Activated CD8-positive, alpha-beta memory T cell treated with anti-CD3 and anti-CD28 coated beads for 36 hours (primary cell): Measurements from ENCODE around the gene ARHGAP26. TPM values are rescaled to one million over a fixed set of nuclear protein-coding genes. Genes with fewer than 3 reads are reported as not detected.

Source experiments
- CTCF ChIA-PET: fragments of 350-600 bp; sonication (Branson Sonifier 250); formaldehyde crosslinking; loops from one replicate; lab custom pipeline; 2021; ENCODE audit warnings: antibody characterized with exemption; lab: Charles Lee
- POLR2A ChIA-PET: fragments of 350-600 bp; sonication (Branson Sonifier 250); formaldehyde crosslinking; loops from one replicate; lab custom pipeline; 2021; ENCODE audit warnings: antibody characterized with exemption; lab: Charles Lee
- total RNA-seq, 2 experiments: library from RNA; stranded (reverse); gene quantifications; one replicate each; pipeline ENCODE4 v1.2.3, GENCODE V29; 2021

ARHGAP26 gene
- total RNA-seq, 2 experiments from 2014 or later: 15.6 to 15.7 TPM

DNA sequence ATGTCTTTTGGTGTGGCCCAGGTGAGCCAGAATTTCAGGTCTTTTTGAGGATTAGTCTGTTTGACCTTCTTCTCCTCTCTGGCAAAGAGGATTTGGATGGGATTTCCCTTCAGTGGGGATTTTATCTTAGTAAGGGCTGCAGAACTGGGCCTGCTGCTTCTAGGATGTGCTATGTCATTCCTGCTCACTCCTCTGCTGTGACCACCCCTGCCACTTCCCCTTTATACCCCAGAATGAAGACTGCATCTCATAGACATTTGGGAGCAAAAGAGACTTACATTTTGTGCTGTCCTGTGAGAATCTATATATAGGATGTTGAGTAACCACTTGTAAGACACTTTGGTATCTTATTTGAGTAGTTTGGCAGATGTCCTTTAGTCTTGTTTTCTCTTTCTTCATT lies 76.2 kb downstream of the ARHGAP26 start:
- CTCF ChIA-PET: no interaction called here
- POLR2A ChIA-PET: no interaction called here

DNA sequence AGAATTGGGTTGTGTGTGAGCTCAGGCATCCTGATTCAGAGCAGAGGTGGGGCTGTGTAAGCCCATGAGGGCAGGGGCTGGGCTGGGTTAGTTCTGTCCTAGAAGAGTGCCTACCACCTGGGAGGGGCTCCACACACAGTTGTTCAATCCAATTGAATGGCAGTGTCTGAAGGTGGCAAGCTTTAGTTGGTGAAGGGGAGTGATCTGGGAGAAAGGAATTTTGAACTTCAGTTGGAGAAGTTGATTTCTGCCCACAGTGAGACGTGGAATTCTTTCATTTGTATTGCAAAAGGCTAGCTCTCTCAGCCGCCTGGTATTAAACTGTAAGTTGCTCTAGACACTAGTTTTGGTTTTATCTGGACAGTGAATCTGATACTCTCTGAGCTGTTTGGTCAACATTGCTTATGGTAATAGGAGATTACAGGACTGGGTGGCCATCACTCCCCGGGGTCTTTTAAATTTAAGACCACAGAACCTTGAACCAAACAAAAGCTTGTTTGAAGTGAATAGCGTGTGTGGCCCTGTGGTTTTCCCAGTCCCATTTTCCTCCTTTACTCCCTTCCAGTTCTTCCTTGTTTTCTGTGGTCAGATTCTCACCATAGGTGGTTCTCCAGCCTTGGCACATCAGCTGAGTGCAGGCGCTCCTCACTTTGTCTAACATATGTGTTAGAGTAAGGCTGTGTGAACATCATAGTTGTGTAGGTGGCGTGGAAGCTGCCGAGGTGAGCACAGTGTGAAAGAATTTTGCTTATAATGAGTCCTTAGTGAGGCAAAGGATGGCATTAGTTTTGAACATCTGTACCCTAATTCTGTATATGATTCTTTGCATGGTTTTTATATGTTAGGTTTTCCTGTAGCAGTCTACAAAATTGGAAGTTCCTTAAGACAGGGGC lies 78.0 kb downstream of the ARHGAP26 start:
- ChIA-PET POLR2A (no interaction called here), CTCF (interaction anchor here (1.0 kb wide), 1 partner anchor 135 kb away, joined by 3 read pairs; no protein-coding TSS in a partner anchor)

DNA sequence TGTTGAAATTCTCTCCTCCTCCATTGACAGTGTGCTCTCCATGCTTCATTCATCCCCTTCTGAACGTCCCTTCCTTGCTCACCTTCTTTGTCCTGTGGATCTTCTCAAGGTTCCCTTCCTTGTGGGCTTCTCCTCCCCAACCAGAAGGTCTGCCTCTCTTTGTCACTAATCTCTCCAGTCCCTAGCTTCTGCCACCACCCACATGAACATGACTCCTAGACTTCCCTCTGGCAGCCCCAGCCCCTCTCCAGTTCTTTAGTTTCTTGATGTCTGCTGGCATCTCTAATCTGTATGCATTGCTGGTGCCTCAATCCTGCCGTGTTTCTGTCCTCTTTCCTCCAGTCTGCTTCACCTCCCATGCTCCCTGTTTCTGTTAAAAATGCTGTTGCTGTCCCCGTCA lies 79.3 kb downstream of the ARHGAP26 start:
- ChIA-PET POLR2A (no interaction called here), CTCF (no interaction called here)

DNA sequence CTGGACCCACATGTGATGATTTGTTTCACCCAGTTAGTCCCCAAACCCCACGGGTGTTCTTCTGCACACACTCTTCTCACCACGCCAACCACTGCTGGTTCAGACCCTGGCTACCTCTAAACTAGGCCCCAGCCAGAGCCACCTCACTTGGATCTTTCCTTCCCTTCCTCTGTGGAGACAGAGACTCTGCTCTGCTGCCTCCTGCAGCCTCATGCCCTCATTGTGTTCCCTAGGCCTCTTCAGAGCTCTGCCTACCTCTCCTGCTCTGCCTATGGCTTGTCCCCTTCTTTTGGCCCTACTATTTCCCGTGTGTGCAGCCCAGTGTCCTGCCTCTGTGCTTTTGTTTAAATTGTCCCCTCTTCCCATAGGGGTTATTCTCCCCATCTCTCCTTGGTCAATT lies 79.7 kb downstream of the ARHGAP26 start:
- ChIA-PET CTCF (no interaction called here), POLR2A (no interaction called here)

DNA sequence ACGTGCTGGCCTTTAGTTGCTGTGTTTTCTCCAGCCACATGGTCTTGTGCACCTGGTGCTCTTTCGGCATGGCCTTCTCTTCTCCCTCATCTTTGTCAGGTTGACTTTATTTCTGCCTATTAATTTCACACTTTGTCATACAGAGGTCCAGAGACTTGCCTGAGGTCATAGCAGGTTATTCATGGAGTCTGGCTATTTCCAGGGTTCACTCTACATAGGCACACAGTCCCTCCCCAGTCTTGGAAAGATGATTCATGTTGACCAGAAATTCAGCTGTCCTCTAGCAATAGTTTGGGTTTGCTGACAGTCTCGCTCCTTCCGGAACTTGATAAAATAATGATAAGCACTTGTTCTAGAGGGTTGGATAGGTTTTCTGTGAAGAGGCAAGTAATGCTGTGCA lies 81.6 kb downstream of the ARHGAP26 start:
- ChIA-PET POLR2A (no interaction called here), CTCF (no interaction called here)

DNA sequence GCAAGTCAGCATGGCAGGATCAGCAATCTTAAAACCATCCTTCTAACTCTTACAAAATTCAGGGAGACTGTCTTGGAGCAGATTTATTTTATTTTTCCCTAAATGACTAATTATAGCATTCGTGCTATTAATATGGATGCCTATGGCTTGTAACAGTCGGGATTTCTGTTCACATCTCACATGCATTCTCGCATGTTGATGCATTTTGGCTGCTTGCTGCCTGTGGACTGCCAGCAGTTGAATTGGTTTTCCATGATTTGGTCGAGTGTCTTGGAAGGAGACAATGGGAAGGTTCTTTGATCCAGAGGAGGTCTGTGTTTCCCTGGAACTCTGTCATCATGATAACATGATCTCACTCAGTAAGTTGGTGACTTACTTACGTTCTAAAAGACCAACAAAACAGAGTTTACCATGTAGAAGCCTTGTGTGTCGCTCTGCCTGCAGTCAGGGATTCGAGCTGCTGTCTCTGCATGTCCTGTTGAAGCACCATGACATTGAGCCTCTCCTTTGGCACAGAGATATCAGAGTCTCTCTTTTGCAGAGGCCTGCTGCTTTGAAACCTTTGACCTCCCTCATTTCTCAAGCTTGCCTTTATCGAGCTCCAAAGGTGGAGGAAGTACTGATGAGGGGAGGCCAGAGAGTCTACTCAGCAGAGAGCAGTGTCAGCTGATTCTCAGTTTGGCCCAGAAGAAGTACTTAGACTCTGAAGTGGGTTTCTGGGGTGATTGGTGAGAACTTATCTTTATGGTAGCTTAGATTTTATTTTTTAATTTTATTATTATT lies 82.4 kb downstream of the ARHGAP26 start:
- ChIA-PET CTCF (no interaction called here), POLR2A (interaction anchor here (0.6 kb wide), 1 partner anchor 12 kb away, joined by 3 read pairs; no protein-coding TSS in a partner anchor)

DNA sequence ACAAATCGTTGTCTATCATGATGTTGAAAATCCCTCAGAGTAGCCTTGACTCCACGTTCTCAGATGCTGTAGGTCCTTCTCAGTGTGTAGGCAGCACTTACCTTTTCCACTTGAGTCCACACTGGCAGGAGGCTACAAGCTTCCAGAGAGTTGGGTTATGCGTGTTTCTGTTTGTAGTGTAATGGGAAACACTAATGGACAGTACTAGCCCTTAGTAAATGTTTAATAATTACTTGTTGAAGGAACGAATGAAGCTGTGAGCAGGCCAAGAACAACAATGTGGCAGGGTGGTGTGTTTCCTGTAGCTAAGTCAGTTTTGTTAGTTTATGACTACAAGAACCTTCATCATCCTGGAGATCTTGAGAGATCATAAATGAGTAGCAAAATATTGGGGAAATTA lies 83.5 kb downstream of the ARHGAP26 start:
- ChIA-PET POLR2A (no interaction called here), CTCF (interaction anchor here (1.6 kb wide), 1 partner anchor 14 kb away, joined by 6 read pairs; no protein-coding TSS in a partner anchor)

DNA sequence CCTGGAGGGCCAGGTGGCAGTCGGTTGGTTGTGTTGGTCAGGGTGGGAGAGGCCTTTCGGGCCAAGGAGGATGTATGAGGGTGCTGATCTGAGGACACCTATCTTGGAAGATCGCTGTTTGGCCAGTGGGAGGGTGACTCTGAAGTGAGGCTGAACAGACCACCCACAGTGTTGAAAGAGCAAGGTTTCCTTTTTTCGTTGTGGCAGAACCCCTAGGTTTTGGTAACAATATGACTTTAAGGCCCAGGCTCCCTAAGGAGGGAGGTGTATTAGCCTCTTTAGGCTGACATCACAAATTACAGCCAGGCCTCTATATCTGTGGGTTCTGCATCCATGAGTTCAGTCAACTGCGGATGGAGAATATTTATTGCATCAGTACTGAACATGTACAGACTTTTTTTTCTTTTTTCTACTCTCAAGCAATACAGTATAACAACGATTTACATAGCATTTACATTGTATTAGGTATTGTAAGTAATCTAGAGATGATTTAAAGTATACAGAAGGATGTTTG lies 86.1 kb downstream of the ARHGAP26 start:
- ChIA-PET POLR2A (no interaction called here), CTCF (no interaction called here)

DNA sequence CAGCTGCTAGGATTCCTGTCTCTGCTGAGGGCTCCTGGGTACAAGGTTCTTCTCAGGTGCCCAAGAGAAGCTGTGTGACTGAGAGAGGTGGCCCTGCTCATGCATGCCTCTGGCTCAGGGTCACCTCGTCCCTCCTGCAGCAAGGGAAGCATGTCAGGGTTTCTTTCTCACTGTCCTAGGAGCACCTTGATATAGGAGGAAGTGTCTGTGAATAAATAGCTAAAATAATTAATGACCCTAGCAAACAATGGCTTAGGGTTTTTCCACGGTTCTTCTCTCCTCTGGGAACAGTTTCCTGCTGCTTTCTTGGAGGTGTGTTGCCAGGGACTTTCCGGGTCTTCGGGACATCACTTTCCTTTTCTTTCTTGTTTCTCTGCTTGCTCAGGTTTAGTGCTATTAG lies 87.2 kb downstream of the ARHGAP26 start:
- ChIA-PET POLR2A (no interaction called here), CTCF (interaction anchor here (0.8 to 1.1 kb wide), 2 partner anchors 10 to 159 kb away, joined by 3 to 4 read pairs; no protein-coding TSS in a partner anchor)

DNA sequence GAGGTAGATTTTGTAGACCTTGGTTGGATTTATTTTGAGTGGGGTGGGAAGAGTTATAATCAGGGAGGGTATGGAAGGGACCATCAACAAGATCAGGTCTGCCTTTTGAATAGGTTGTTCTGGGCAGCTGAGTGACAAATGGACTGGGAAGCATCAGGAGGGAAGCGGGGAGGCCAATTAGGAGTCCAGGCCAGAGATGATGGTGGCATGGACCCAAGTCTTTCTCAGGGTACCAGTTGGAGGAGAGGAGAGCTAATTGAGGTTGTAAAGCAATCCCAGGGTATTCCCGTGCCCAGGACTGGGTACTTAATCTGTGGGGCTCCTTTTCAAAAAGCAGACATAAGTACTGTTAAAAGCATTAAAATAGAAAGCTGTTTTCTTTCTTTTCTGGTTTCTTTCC lies 88.9 kb downstream of the ARHGAP26 start:
- POLR2A ChIA-PET: no interaction called here
- CTCF ChIA-PET: interaction anchor here (1.1 to 1.4 kb wide), 2 partner anchors 12 to 89 kb away, joined by 3 to 4 read pairs; partner anchors contain the start of gene ARHGAP26

DNA sequence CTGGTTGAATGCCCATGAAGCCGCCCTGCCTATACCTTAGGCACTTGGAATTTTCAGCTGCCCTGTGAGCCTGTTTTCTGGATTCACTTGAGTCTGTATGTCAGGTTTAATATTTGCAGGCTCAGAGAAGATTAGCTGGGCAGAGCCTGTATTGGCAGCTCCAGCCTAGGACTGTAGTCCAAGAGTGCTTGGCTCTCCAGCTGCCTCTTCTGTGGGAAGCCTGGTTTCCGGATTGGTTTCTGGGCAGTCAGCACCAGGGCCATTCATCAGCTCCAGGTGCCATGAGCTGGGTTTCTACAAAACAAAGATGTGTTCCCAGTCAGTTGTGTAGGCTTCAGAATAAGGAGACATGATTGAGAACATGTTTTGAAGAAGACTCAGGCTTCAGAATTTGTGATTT lies 90.1 kb downstream of the ARHGAP26 start:
- ChIA-PET CTCF (interaction anchor here (0.7 to 1.1 kb wide), 2 partner anchors 23 to 111 kb away, joined by 3 read pairs; no protein-coding TSS in a partner anchor), POLR2A (no interaction called here)

DNA sequence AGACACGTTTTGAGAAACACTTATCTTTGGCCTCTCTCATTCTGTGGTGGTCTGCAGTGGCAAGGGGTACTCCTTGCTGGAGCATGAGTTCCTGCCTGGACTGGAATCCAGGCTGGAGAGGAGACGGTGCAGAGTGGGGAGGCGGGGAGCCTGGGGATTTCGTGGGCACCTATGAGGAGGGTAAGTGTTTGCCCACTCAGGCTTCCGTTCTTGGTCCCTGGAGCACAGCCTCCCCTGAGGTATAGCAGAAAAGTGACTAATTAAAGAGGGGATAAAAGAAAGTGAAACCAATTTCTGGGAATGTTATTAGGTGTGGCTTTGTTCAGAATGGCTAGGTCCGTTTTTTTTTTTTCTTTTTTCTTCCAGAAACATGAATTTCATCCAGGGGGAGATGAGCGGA lies 90.8 kb downstream of the ARHGAP26 start:
- ChIA-PET POLR2A (interaction anchor here (0.7 kb wide), 1 partner anchor 114 kb away, joined by 7 read pairs; no protein-coding TSS in a partner anchor), CTCF (interaction anchor here (1.1 kb wide), 1 partner anchor 24 kb away, joined by 3 read pairs; no protein-coding TSS in a partner anchor)

DNA sequence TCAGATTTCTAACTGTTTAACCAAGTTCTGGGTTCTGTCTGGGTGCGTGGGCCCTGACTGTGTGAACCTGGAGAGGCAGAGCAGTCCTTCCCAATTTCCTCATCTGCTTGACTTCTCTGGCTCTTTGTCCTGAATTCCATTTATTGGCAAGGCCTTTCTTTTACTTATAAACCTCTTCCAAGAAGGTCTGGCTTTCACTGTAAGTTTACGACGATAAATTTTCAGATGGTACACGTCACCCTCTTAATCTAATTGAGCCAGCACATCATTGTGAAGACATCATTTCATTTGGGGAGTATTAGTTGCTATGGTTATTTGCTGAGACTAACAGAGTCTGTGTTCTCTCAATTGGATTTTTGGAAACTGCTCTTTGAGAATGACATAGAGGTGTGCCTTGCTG lies 92.4 kb downstream of the ARHGAP26 start:
- ChIA-PET CTCF (no interaction called here), POLR2A (no interaction called here)

DNA sequence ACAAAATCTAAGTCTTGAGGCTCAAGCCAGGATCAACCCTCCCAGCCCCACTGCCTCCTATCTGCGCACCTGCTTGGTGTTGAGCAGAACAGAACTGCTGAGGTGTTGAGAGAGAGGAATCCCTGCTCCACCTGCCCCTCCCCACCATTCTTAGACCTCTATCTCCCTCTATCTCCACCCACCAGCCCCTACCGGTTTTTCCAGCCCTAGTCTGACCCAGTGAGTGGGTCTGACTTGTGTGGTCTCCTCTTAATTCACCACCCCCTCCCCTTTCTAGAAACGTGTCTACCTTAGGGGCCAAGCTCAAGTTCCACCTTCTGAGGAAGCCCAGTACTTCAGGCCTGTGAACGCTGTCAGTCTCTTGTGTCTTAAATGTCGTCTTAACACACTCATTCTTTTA lies 93.7 kb downstream of the ARHGAP26 start:
- POLR2A ChIA-PET: no interaction called here
- CTCF ChIA-PET: interaction anchor here (1.3 to 1.6 kb wide), 2 partner anchors 116 to 151 kb away, joined by 4 to 8 read pairs; no protein-coding TSS in a partner anchor

DNA sequence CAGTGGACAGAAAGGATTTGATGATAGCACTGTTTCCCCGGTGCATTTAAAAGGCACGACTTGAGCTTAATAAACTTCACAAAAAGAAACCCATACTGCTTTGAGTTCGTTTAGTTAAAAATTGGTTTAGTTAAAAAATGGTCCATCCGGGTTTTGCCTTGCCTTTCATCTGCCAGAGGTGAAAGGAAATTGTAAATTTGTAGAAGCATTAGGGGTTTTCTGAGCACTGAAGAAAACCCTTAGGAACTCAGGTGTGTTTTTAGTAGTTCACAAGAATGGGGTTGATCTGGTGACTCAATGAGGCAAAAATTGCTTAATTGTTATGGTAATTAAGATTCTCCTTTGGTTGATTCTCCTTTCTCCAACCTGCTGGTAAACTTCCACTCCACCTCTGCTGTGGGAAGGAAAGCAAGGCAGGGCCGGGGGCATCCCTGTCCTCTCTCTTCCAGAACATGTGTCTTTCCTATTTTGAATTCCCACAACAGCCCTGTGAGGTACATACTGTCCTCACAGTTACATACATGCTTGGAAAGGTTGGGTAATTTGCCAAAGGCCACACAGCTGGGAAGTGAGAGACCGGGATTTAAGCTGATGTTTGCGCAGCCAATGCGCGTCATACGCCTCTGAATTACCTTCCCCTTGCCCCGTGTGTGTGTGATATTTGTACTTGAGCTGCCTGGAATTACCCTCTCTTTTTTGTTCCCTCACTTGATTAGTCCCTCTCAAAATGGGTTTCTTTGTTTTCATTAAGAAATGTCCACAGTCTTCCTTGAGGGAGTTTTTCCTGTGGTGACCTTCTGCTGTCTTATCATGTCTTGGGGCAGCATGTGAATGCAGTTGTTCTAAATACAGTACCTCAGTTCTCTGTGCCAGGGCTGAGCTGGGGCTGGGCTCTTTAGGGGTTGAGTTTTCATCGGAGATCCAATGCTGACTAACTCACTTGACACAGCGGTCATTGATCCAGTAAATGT lies 94.4 kb downstream of the ARHGAP26 start:
- ChIA-PET CTCF (interaction anchor here (0.5 to 1.6 kb wide), 6 partner anchors 38 to 644 kb away, joined by 3 to 8 read pairs (median 3); no protein-coding TSS in a partner anchor), POLR2A (interaction anchor here (0.6 kb wide), 1 partner anchor 12 kb away, joined by 3 read pairs; no protein-coding TSS in a partner anchor)

DNA sequence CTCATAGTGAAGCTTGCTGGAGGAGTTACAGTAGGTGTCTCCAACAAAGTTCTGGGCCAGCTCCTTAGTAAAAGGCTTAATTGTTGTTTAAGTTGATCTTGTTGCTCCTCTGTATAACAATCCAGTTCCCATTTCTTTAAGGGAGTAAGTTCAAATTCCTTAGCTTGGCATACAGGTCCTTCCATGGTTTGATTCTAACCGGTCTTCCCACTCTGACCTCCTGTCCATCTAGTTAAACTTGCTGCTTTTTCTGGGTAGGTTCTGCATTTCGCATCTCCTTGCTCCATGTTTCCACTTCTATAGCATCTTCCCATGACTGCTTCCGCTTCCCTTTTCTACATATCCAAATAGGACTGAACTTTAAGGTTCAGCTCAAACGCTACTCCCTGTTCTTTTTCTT lies 95.5 kb downstream of the ARHGAP26 start:
- POLR2A ChIA-PET: no interaction called here

DNA sequence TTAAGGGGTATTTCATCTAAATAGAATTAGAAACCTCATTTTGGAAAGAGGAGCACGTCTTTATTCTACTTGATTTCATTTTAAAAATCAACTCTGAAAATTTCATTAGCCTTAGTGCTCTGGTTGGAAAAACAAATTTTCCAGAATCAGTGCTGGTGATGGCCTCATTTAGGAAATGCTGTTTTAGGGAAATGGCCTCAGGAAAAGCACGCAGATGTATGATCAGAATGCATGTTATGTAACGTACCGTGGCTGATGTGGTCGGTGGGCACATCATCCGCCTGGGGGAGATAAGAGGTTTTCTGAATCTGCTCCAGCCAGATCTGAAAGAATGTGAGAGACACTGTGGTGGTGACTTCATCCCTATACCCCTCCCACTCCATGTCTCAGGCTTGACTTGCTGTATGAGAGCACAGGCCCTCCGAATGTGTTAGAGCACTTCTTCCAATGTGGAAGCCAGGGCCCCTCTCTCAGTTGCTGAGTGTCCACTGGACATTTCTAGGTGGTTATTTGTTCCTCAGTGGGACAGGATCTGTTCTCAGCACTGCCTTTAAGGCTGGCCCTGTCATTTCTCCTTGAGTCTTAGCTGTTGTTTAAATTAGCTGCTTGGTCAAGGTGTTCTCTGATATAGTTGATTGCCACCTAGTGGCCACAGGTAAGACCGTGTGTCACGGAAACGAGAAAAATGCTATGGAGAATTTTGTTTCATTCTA lies 96.5 kb downstream of the ARHGAP26 start:
- CTCF ChIA-PET: interaction anchor here (0.6 to 1.7 kb wide), 23 partner anchors 9 to 153 kb away, joined by 3 to 12 read pairs (median 4); partner anchors contain the start of gene ARHGAP26
- POLR2A ChIA-PET: interaction anchor here (0.7 kb wide), 1 partner anchor 96 kb away, joined by 6 read pairs; no protein-coding TSS in a partner anchor

More for the DNA sequence above, 95.5 kb downstream of the ARHGAP26 start:
- CTCF ChIA-PET: interaction anchor here (0.7 to 1.2 kb wide), 4 partner anchors 39 to 152 kb away, joined by 3 read pairs; no protein-coding TSS in a partner anchor
